H9 (cell line): ENCODE measurements around the gene TMEM127. TPM values are rescaled to one million over a fixed set of nuclear protein-coding genes. Genes with fewer than 3 reads are reported as not detected.

ENCODE experiments used
- DNase-seq: peaks from one replicate; pipeline ENCODE4 v3.0.0-alpha.2; 2017
- H2AFZ ChIP-seq: one replicate; pipeline ENCODE4 v1.6.1; 2013; ENCODE audit warnings: mild to moderate bottlenecking, low read length, control low read depth, moderate library complexity
- H2AK5ac ChIP-seq: 2 replicates; pipeline ENCODE4 v1.6.1; 2013; ENCODE audit warnings: low read length, control low read depth, mixed read lengths; ENCODE audit not compliant: insufficient read length
- H2BK120ac ChIP-seq: one replicate; pipeline ENCODE4 v1.6.1; 2013; ENCODE audit warnings: low read depth, mild to moderate bottlenecking, low read length, control low read depth, inconsistent platforms; ENCODE audit not compliant: poor library complexity, severe bottlenecking
- H2BK12ac ChIP-seq: 2 replicates; pipeline ENCODE4 v1.6.1; 2013; ENCODE audit warnings: low read length, control low read depth, mixed read lengths, low read depth; ENCODE audit not compliant: insufficient read length
- H2BK15ac ChIP-seq: 2 replicates; pipeline ENCODE4 v1.6.1; 2013; ENCODE audit warnings: low read depth, low read length, control low read depth
- H2BK20ac ChIP-seq: one replicate; pipeline ENCODE4 v1.6.1; 2013; ENCODE audit warnings: low read depth, mild to moderate bottlenecking, low read length, control low read depth, inconsistent platforms; ENCODE audit not compliant: poor library complexity, severe bottlenecking
- H2BK5ac ChIP-seq: 2 replicates; pipeline ENCODE4 v1.6.1; 2013; ENCODE audit warnings: low read length, control low read depth, mixed read lengths; ENCODE audit not compliant: insufficient read length
- H3K14ac ChIP-seq: 2 replicates; pipeline ENCODE4 v1.6.1; 2013; ENCODE audit warnings: low read length, control low read depth; ENCODE audit not compliant: insufficient read depth
- H3K18ac ChIP-seq: 2 replicates; pipeline ENCODE4 v1.6.1; 2013; ENCODE audit warnings: low read depth, mild to moderate bottlenecking, mixed read lengths, low read length, control low read depth; ENCODE audit not compliant: insufficient read length
- H3K23ac ChIP-seq: 2 replicates; pipeline ENCODE4 v1.6.1; 2013; ENCODE audit warnings: low read length, control low read depth, mixed read lengths, low read depth; ENCODE audit not compliant: insufficient read length
- H3K23me2 ChIP-seq: 2 replicates; pipeline ENCODE4 v1.6.1; 2013; ENCODE audit warnings: low read depth, mild to moderate bottlenecking, mixed read lengths, low read length, control low read depth; ENCODE audit not compliant: insufficient read length, poor library complexity, severe bottlenecking
- H3K27ac ChIP-seq: 2 replicates; pipeline ENCODE4 v1.5.1; 2013; ENCODE audit warnings: low read length, control low read depth, mixed read lengths, low read depth; ENCODE audit not compliant: insufficient read length
- H3K27me3 ChIP-seq: 2 replicates; pipeline ENCODE4 v1.6.1; 2013; ENCODE audit warnings: low read length, control low read depth, inconsistent platforms; ENCODE audit not compliant: insufficient read depth
- H3K4ac ChIP-seq: 2 replicates; pipeline ENCODE4 v1.6.1; 2013; ENCODE audit warnings: low read depth, mild to moderate bottlenecking, control low read depth, inconsistent platforms, low read length, moderate library complexity
- H3K4me1 ChIP-seq: 2 replicates; pipeline ENCODE4 v1.6.1; 2013; ENCODE audit warnings: low read length, control low read depth, inconsistent platforms; ENCODE audit not compliant: insufficient read depth
- H3K4me2 ChIP-seq: 2 replicates; pipeline ENCODE4 v1.6.1; 2013; ENCODE audit warnings: low read length, control low read depth, mixed read lengths; ENCODE audit not compliant: insufficient read length, insufficient read depth
- H3K56ac ChIP-seq: 2 replicates; pipeline ENCODE4 v1.6.1; 2013; ENCODE audit warnings: low read depth, mild to moderate bottlenecking, mixed read lengths, low read length, control low read depth; ENCODE audit not compliant: insufficient read length
- H3K79me1 ChIP-seq: 2 replicates; pipeline ENCODE4 v1.6.1; 2013; ENCODE audit warnings: low read depth, mild to moderate bottlenecking, moderate library complexity, low read length, control low read depth, inconsistent platforms; ENCODE audit not compliant: insufficient read depth, poor library complexity, severe bottlenecking
- H3K79me2 ChIP-seq: 2 replicates; pipeline ENCODE4 v1.6.1; 2013; ENCODE audit warnings: low read length, control low read depth, inconsistent platforms; ENCODE audit not compliant: insufficient read depth
- H3K9ac ChIP-seq: 2 replicates; pipeline ENCODE4 v1.6.1; 2013; ENCODE audit warnings: low read length, control low read depth, mixed read lengths; ENCODE audit not compliant: insufficient read length; ENCODE audit errors: extremely low read depth
- H3K9me3 ChIP-seq: one replicate; pipeline ENCODE4 v1.6.1; 2013; ENCODE audit warnings: low read depth, low read length, inconsistent platforms; ENCODE audit not compliant: control insufficient read depth
- H3T11ph ChIP-seq: one replicate; pipeline ENCODE4 v1.6.1; 2013; ENCODE audit warnings: mild to moderate bottlenecking, low read length, control low read depth, inconsistent platforms
- H4K20me1 ChIP-seq: one replicate; pipeline ENCODE4 v1.6.1; 2013; ENCODE audit not compliant: control insufficient read depth, insufficient read length, insufficient read depth
- H4K5ac ChIP-seq: 2 replicates; pipeline ENCODE4 v1.6.1; 2013; ENCODE audit warnings: low read depth, mild to moderate bottlenecking, mixed read lengths, low read length, control low read depth; ENCODE audit not compliant: insufficient read length
- H4K8ac ChIP-seq: replicated peaks from 2 replicates; pipeline ENCODE4 v1.6.1; 2013; ENCODE audit warnings: low read length, control low read depth, mixed read lengths, low read depth; ENCODE audit not compliant: insufficient read length
- H4K91ac ChIP-seq: 2 replicates; pipeline ENCODE4 v1.6.1; 2013; ENCODE audit warnings: low read depth, mild to moderate bottlenecking, moderate library complexity, mixed read lengths, low read length, control low read depth; ENCODE audit not compliant: insufficient read length
- H3K27ac Mint-ChIP-seq, 3 experiments: 2 replicates in 2 of 3; 3 replicates in 1 of 3; pipeline ENCODE4 v1.8.0; 2020 to 2021; ENCODE audit warnings: mixed read lengths in 3 of 3, mild to moderate bottlenecking in 1 of 3, moderate library complexity in 1 of 3
- H3K27me3 Mint-ChIP-seq: 2 replicates; pipeline ENCODE4 v1.8.0; 2021; ENCODE audit warnings: low read depth, mild to moderate bottlenecking, moderate library complexity, mixed read lengths
- H3K36me3 Mint-ChIP-seq, 3 experiments: 2 replicates in 2 of 3; 3 replicates in 1 of 3; pipeline ENCODE4 v1.8.0; 2020 to 2021; ENCODE audit warnings: low read depth in 3 of 3, mixed read lengths in 3 of 3; ENCODE audit not compliant: insufficient read depth in 1 of 3
- H3K4me1 Mint-ChIP-seq, 2 experiments: 2 replicates each; pipeline ENCODE4 v1.8.0; 2020; ENCODE audit warnings: mixed read lengths in 2 of 2
- H3K4me3 Mint-ChIP-seq, 2 experiments: 2 replicates in 1 of 2; 3 replicates in 1 of 2; pipeline ENCODE4 v1.8.0; 2020 to 2021; ENCODE audit warnings: mild to moderate bottlenecking in 2 of 2, mixed read lengths in 2 of 2, moderate library complexity in 1 of 2
- H3K9me3 Mint-ChIP-seq, 2 experiments: 2 replicates in 1 of 2; 3 replicates in 1 of 2; pipeline ENCODE4 v1.8.0; 2020; ENCODE audit warnings: mild to moderate bottlenecking in 2 of 2, mixed read lengths in 2 of 2, moderate library complexity in 1 of 2
- CTCF ChIP-seq: fragments of 200-600 bp; sonication (generic); conservative IDR thresholded peaks from 3 replicates; pipeline ENCODE4 v1.8.0; 2021; ENCODE audit warnings: antibody characterized with exemption, mild to moderate bottlenecking
- WGBS: extraction: QIAGEN DNeasy Blood & Tissue Kit; methylation state at CpG from one replicate; pipeline ENCODE4 v1.1.7; 2013; ENCODE audit warnings: missing lambda C conversion rate, low lambda C conversion rate, mixed read lengths; ENCODE audit not compliant: insufficient read length; ENCODE audit errors: extremely low coverage; 5-methylcytosine and 5-hydroxymethylcytosine counted together
- total RNA-seq: library from RNA; stranded (reverse); gene quantifications from 2 replicates; pipeline ENCODE4 v1.2.1, GENCODE V29; 2021

TMEM127 gene
- total RNA-seq, 1 experiment from 2014 or later = 30.1 TPM

- Histone ChIP-seq H4K91ac (no peak overlapping the region), H2AK5ac (no peak overlapping the region), H2BK5ac (no peak overlapping the region), H3K4ac (no peak overlapping the region), H3K9ac (no peak overlapping the region), H3K4me2 (no peak overlapping the region), H3K4me1 (no peaks in the 10 kb centered on the region), H4K8ac (no peak overlapping the region), H3K27ac (no peak overlapping the region), H3K23ac (no peak overlapping the region), H2BK12ac (no peak overlapping the region), H3K23me2 (no peaks in the 10 kb centered on the region), H3K56ac (no peak overlapping the region), H3K27me3 (no peaks in the 10 kb centered on the region), H3T11ph (no peak overlapping the region), H2BK20ac (no peak overlapping the region), H3K79me2 (no peaks in the 10 kb centered on the region), H4K20me1 (no peaks in the 10 kb centered on the region), H3K18ac (no peak overlapping the region), H2BK120ac (no peak overlapping the region), H2AFZ (no peak overlapping the region), H2BK15ac (no peak overlapping the region), H3K79me1 (no peaks in the 10 kb centered on the region), H3K9me3 (no peaks in the 10 kb centered on the region), H4K5ac (no peak overlapping the region), H3K14ac (no peak overlapping the region)
- Mint-ChIP-seq H3K4me1 (no peaks in the 10 kb centered on the region), H3K36me3 (peaks cover 10 to 39% (median 29%) of the 10 kb centered on the region in 3 experiments; a peak in 6 of 7 replicates), H3K9me3 (no peaks in the 10 kb centered on the region), H3K27ac (peak overlapping the region in 2 of 3 experiments; percentile 35 to 39; a peak in 3 of 7 replicates), H3K4me3 (no peak overlapping the region), H3K27me3 (no peaks in the 10 kb centered on the region; the same call in 1 of the 2 replicates)
- WGBS = no CpG with 5 or more reads among the region's 8 CpGs
- DNase-seq = no peak
- no peak for TF ChIP-seq CTCF
These were observed 13.3 kb downstream of the TMEM127 start for GRCh38 chr2:96252526-96252925.
